Measurements from ENCODE around the gene SYCP2.

SYCP2 gene

GRCh38 chr20:59819496-59820203 lies 113.8 kb downstream of the SYCP2 start:
- intact Hi-C loops (cut with DNase I), result no loop called here
- peak in 5 of 42 donors; percentile 0 to 40 (median 31) for DNase-seq

- intact Hi-C loops (cut with DNase I), result no loop called here
- peak in 3 of 42 donors; percentile 12 to 16 (median 14) for DNase-seq
Observed at GRCh38 chr20:59818911-59819310, 114.5 kb downstream of the SYCP2 start.

- peak in 3 of 42 donors; percentile 0 to 26 (median 14) for DNase-seq
- intact Hi-C loops (cut with DNase I), result no loop called here
Observed at GRCh38 chr20:59817846-59818615, 115.4 kb downstream of the SYCP2 start.

- intact Hi-C loops (cut with DNase I), result no loop called here
- peak in 3 of 42 donors; percentile 0 to 20 (median 16) for DNase-seq
Observed at GRCh38 chr20:59817406-59817805, 116.0 kb downstream of the SYCP2 start.

GRCh38 chr20:59816146-59816738 lies 117.2 kb downstream of the SYCP2 start:
- DNase-seq, result peak in 4 of 42 donors; percentile 0 to 36 (median 14)
- intact Hi-C loops (cut with DNase I), result no loop called here

GRCh38 chr20:59814840-59815340 lies 118.5 kb downstream of the SYCP2 start:
- DNase-seq, result peak in 5 of 42 donors; percentile 1 to 29 (median 14)
- intact Hi-C loops (cut with DNase I), result no loop called here

GRCh38 chr20:59813948-59814839 lies 119.2 kb downstream of the SYCP2 start:
- intact Hi-C loops (cut with DNase I), result no loop called here
- DNase-seq, result peak in 6 of 42 donors; percentile 8 to 46 (median 28)
